Activated CD8-positive, alpha-beta memory T cell treated with anti-CD3 and anti-CD28 coated beads for 24 hours (primary cell): Measurements from ENCODE around the gene RNF133.
"Not testable (repeated sequence)": the region's sequence is repeated elsewhere in the genome, so short reads cannot be mapped to it uniquely, and the experiment has no call there.

ENCODE experiments used
- DNase-seq: peaks from one replicate; pipeline ENCODE4 v3.0.0-alpha.2; 2020

RNF133 gene

GRCh38 chr7:122688400-122688998 lies 10.4 kb downstream of the RNF133 start:
- no peak for DNase-seq

DNA sequence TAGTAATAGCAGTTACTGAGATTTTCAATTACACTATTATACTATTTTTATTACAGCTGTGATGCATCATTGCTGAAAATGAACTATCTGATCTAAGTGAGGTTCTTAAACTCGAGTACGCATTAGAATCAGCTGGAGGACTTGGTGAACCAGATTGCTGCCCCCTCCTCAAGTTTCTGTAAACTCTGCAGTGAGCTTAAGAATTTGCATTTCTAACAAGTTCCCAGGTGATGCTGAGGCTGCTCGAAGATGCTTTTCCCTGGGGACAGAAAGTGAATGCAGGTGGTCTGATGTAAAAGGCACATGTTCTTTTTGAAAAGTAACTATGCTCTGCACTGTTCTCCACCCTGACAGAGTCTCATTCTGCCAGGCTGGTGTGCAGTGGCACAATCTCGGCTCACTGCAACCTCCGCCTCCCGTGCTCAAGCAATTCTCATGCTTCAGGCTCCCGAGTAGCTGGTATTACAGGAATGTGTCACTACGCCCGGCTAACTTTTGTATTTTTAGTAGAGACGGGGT lies 12.5 kb downstream of the RNF133 start:
- DNase-seq = no peak

DNA sequence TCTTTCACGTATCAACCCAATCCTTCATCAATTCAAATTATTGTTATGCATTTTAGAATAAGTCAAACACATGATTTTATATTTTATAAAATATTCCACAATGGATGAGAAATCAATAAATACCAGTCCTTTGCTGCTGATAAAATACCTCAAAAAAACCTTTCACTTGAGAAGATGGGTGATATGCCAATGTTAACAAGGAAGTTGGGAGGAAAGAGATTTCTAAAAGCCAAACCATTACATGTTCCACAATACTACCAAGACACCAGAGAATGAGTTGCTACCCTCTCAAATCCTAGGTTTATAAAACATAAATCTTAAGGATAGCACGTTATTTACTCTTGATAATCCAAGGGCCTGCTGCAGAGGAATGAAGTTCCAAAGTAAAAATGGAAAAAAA lies 14.4 kb downstream of the RNF133 start:
- no peak for DNase-seq

GRCh38 chr7:122682815-122683550 lies 15.9 kb downstream of the RNF133 start:
- DNase-seq = no peak

DNA sequence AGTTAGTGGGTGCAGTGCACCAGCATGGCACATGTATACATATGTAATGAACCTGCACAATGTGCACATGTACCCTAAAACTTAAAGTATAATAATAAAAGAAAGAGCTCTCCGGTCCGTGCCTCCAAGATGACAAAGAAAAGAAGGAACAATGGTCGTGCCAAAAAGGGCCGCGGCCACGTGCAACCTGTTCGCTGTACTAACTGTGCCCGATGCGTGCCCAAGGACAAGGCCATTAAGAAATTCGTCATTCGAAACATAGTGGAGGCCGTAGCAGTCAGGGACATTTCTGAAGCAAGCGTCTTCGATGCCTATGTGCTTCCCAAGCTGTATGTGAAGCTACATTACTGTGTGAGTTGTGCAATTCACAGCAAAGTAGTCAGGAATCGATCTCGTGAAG lies 17.7 kb downstream of the RNF133 start:
- not testable (repeated sequence) for DNase-seq

GRCh38 chr7:122679813-122680212 lies 19.1 kb downstream of the RNF133 start:
- no peak for DNase-seq

DNA sequence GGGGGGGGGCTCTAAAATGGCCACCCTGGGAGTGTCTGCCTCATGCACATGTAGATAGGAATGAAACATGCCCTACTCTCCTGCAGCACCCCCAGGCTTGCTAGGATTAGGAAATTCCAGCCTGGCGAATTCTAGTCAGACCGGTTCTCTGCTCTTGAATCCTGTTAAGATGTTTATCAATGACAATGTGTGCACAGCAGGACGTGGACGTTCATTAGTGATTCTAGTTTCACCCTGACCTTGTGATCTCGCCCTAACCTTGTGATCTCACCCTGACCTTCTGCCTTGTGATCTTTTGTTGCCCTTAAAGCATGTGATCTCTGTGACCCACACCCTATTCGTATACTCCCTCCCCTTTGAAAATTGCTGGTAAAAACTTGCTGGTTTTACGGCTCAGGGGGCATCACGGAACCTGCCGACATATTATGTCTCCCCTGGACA lies 19.6 kb downstream of the RNF133 start:
- not testable (repeated sequence) for DNase-seq

- no peak for DNase-seq
Observed at GRCh38 chr7:122677149-122677548, 21.8 kb downstream of the RNF133 start.

DNA sequence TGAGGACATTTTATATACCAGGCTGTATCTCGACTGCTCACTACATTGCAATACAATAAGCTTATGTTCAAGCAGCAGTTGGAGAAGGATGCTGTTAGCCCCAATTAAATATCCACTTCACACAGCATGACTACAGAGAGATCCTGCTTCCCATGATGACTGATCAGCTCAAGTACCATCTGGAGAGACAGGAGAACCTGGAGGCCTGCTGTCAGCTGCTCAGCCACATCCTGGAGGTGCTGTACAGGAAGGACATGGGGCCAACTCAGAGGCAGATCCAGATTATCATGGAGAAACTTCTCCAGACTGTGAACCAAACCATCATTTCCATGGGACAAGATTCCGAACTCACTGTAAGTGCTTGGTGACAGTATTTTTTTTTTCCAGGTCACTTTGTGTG lies 22.5 kb downstream of the RNF133 start:
- no peak for DNase-seq

GRCh38 chr7:122675621-122676020 lies 23.3 kb downstream of the RNF133 start:
- no peak for DNase-seq

DNA sequence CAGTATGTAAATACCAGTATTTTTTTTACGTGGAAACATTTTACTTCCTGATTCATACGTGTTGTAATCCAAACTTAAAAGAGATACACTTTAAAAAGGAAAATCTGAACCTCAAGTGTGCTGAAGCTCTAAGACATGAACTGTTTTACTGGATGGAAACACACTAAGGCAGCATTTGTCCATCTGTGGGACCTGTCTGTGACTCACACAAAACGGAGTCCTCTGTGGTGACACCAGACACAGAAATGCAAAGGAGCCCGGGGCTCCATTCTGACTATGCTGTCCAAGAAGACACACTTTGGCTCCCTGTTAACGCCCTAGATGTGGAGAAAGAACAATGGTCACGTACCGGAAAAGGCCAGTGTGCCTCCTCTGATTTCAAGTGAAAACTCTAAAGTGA lies 23.9 kb downstream of the RNF133 start:
- DNase-seq = no peak

DNA sequence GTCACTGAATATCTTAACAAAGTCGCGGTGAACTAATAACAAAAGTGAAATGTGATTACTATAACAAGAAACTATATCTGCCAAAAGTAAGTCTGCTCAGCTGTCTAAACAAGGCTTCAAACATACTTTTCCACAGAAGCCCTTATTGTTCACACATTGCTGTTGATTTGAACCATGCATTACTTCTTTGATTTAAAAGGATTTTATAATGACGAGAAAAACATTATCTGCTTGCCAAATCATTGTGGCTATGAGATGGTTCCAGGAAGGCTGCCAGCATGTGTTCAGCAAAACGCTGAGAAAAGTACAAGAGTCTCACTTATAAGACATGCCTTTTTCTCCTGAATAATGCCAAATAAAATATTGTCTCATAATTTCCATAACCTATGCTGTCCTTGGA lies 24.4 kb downstream of the RNF133 start:
- DNase-seq = no peak

GRCh38 chr7:122673951-122674350 lies 25.0 kb downstream of the RNF133 start:
- no peak for DNase-seq

- DNase-seq = no peak
Observed at GRCh38 chr7:122672536-122672935, 26.4 kb downstream of the RNF133 start.

DNA sequence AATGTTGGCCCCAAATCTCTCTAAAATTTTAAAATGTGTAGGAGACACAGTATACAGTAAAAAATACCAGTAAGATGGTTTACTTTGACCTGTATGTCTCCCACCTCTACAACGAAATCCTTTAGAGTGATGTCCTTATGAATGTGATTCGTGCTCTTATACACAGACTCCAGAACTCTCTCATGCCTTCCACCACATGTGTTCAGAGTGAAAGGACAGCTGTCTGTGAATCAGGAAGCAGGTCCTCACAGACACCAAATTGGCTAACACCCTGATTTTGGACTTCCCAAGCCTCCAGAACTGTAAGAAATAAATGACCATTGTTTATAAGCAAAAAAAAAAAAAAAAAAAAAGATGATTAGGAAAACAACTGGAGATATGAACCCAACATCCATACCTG lies 35.2 kb downstream of the RNF133 start:
- no peak for DNase-seq

DNA sequence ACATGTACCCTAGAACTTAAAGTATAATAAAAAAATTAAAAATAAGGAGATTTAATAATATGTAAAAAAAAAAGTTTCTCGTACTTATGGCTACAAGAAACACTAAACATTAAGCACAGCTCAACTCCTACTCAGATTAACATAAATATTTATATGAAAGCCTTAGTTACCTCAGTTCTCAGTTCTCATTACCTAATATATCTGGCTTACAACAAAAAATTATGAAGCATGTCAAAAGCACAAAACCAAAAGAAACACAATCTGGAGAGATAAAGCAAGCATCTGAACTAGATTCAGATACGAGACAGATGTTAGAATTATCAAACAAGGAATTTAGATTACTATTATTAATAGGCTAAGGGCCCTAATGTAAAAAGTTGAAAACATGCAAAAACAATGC lies 40.1 kb downstream of the RNF133 start:
- no peak for DNase-seq

DNA sequence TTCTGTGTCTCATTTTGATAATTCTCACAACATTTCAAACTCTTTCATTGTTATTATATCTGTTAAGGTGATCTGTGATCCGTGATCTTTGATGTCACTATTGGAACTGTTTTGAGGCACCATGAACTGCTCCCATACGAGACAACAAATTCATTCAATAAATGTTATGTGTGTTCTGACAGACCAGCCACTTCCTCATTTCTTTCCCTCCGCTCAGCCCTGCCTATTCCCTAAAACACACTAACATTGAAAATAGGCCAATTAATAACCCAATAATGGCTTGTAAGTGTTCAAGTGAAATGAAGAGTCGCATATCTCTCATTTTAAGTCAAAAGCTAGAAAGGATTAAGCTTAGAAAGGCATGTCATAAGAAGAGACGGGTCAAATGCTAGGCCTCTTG lies 45.2 kb downstream of the RNF133 start:
- DNase-seq = no peak

DNA sequence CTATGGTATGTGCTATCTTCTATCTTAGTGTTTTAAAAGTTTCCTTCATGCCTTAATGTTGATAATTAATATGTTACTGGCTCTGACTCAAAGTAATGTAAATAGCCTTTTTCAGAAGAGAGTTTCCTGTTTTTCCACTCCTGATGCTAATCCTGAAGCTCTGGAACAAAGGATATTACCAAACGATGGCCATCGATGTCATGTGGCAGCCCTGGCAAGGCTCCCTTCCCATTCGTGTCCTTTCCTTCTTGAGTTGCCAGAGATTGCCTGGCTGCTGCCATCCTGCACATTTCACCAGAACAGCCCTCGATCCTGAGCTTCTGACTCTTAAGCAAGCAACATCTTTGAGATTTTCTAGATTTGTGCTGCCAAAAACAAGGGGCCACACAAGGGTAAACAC lies 46.0 kb downstream of the RNF133 start:
- DNase-seq = no peak

- no peak for DNase-seq
Observed at GRCh38 chr7:122651451-122651850, 47.5 kb downstream of the RNF133 start.
